Measurements from ENCODE around the gene SH3GL2.

DNA sequence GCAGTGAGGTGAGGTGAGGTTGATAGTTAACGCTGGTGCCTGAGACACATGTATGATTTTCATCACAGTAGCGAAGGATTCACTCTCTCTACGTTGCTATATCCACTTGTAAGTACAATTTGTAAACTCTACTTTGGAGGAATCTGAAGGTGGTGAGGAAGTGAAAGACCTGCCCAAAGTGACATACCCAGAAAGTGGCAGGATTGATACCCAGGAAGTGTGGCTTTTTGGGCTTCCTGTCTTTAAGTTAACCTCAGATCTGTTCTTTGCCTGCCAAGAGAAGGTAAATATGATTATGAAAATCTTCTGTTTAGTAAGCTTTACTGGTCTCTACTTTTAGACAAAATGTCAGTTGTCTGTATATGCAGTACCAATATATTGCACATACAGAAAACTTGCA, 143.1 kb downstream of the SH3GL2 start:
- TF ChIP-seq, protein P1, sequence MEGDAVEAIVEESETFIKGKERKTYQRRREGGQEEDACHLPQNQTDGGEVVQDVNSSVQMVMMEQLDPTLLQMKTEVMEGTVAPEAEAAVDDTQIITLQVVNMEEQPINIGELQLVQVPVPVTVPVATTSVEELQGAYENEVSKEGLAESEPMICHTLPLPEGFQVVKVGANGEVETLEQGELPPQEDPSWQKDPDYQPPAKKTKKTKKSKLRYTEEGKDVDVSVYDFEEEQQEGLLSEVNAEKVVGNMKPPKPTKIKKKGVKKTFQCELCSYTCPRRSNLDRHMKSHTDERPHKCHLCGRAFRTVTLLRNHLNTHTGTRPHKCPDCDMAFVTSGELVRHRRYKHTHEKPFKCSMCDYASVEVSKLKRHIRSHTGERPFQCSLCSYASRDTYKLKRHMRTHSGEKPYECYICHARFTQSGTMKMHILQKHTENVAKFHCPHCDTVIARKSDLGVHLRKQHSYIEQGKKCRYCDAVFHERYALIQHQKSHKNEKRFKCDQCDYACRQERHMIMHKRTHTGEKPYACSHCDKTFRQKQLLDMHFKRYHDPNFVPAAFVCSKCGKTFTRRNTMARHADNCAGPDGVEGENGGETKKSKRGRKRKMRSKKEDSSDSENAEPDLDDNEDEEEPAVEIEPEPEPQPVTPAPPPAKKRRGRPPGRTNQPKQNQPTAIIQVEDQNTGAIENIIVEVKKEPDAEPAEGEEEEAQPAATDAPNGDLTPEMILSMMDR (conservative IDR thresholded peaks at IDR 0.05), result no peak
- TF ChIP-seq ZFX (IDR thresholded peaks at IDR 0.05), result no peak

Measured in C4-2B (cell line).